ENCODE results near the gene CLPSL1.

- no peak for TF ChIP-seq CTCF (IDR thresholded peaks at IDR 0.05)
- no peak; the same call in 1 of the 2 replicates for TF ChIP-seq POLR2AphosphoS5 (IDR thresholded peaks at IDR 0.05; ENCODE audit: low read depth, low read length)
Observed at GRCh38 chr6:35731414-35731735, 49.4 kb upstream of the CLPSL1 start.
